HEK293T (cell line): ENCODE data around the gene DAG1.

Experiments
- CTCF ChIA-PET: fragments of 350-600 bp; formaldehyde crosslinking; extraction: SDS; loops from one replicate; lab custom pipeline; 2021; ENCODE audit warnings: antibody characterized with exemption, inconsistent platforms; lab: Yijun Ruan, JAX
- POLR2A ChIA-PET: fragments of 350-600 bp; formaldehyde crosslinking; extraction: SDS; loops from one replicate; lab custom pipeline; 2020; ENCODE audit warnings: antibody characterized with exemption, inconsistent platforms; lab: Yijun Ruan, JAX
- DNase-seq: peaks from one replicate; pipeline ENCODE4 v3.0.0; 2012; ENCODE audit warnings: mixed read lengths; ENCODE audit errors: extremely low spot score
- ARNT ChIP-seq: fragments of 450-650 bp; IDR thresholded peaks from 2 replicates; pipeline ENCODE4 v1.6.1; 2017; ENCODE audit warnings: mild to moderate bottlenecking
- BHLHE40 ChIP-seq: fragments of 450-650 bp; IDR thresholded peaks from 2 replicates; pipeline ENCODE4 v1.6.1; 2016; ENCODE audit warnings: mild to moderate bottlenecking, moderate library complexity, borderline replicate concordance
- CTBP1 ChIP-seq: fragments of 450-650 bp; IDR thresholded peaks from 2 replicates; pipeline ENCODE4 v1.6.1; 2016; ENCODE audit warnings: borderline replicate concordance
- ELF4 ChIP-seq: fragments of 450-650 bp; IDR thresholded peaks from 2 replicates; pipeline ENCODE4 v1.6.1; 2017; ENCODE audit warnings: antibody characterized with exemption
- FOXA1 ChIP-seq: fragments of 450-650 bp; IDR thresholded peaks from 2 replicates; pipeline ENCODE4 v1.6.1; 2016; ENCODE audit warnings: mild to moderate bottlenecking
- FOXK2 ChIP-seq: fragments of 450-650 bp; IDR thresholded peaks from 2 replicates; pipeline ENCODE4 v1.6.1; 2016; ENCODE audit warnings: mild to moderate bottlenecking
- FOXM1 ChIP-seq: fragments of 450-650 bp; IDR thresholded peaks from 2 replicates; pipeline ENCODE4 v1.6.1; 2017; ENCODE audit warnings: mild to moderate bottlenecking, borderline replicate concordance
- HDGF ChIP-seq: fragments of 450-650 bp; IDR thresholded peaks from 2 replicates; pipeline ENCODE4 v1.6.1; 2017; ENCODE audit warnings: antibody characterized with exemption, borderline replicate concordance
- L3MBTL2 ChIP-seq: fragments of 450-650 bp; conservative IDR thresholded peaks from 2 replicates; pipeline ENCODE4 v1.6.1; 2016; ENCODE audit warnings: mild to moderate bottlenecking
- LEF1 ChIP-seq: fragments of 450-650 bp; IDR thresholded peaks from 2 replicates; pipeline ENCODE4 v1.6.1; 2017; ENCODE audit warnings: mild to moderate bottlenecking, borderline replicate concordance
- NFRKB ChIP-seq: fragments of 450-650 bp; IDR thresholded peaks from 2 replicates; pipeline ENCODE4 v1.6.1; 2016; ENCODE audit warnings: mild to moderate bottlenecking, moderate library complexity
- SP1 ChIP-seq: fragments of 450-650 bp; IDR thresholded peaks from 2 replicates; pipeline ENCODE4 v1.6.1; 2017
- SUZ12 ChIP-seq: fragments of 450-650 bp; IDR thresholded peaks from 2 replicates; pipeline ENCODE4 v1.6.1; 2016; ENCODE audit warnings: mild to moderate bottlenecking
- TARDBP ChIP-seq: fragments of 450-650 bp; IDR thresholded peaks from 2 replicates; pipeline ENCODE4 v1.6.1; 2016
- ZNF384 ChIP-seq: fragments of 450-650 bp; IDR thresholded peaks from 2 replicates; pipeline ENCODE4 v1.6.1; 2016
- TF ChIP-seq, protein P1 (sequence below): fragments of 450-650 bp; IDR thresholded peaks from 2 replicates; pipeline ENCODE4 v1.6.1; 2016

The DAG1 gene

DNA sequence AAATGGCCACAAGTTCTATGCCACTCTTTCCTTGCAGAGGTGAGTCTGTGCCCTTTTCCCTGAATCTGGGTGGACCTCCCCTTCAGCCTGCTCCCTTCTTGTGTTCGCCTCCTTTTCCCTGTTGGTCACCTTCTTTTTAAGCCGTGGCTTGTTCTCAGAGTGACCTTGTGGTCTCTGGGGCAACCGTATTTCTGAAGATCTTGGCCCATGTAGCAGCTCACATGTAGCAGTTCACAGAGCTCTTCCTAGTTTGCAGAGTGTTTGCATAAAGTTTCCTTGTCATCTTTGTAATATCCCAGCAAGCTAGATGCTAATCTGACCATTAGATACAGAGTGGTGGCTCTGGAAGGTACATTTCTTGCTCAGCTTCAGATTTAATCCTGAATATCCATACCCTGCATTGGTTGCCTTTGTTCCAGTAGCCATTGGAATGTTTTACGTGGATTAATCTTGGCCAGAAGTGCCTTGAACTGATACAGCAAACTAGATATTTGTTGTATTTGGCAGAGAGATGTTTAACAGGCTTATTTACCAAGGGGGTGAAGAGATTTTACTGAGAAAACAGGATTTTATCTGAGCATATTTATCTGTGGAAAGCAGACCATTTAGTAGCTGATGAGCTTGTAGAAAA lies 43.5 kb downstream of the DAG1 start:
- ChIA-PET CTCF (no interaction called here), POLR2A (no interaction called here)

DNA sequence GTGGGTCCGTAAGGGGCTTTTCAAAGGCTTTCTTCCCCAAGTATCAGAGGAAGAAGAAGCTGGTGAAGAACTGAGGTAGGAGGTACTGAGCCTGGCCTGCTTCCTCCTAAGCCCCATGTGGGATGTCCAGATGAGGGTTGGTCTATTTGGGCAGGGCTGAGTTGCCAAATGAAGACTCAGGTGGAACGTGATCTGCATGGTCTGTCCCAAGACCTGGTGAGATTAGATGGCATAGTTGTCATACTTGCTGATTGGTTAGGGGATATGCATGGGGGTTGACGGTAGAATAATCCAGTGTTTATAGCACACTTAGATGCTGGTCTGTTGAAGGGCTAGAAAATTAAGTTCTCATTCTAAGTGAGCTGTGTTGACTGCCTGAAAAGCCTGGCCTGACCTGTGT lies 47.9 kb downstream of the DAG1 start:
- CTCF ChIA-PET = no interaction called here

More for the DNA sequence above, 43.5 kb downstream of the DAG1 start:
- TF ChIP-seq HDGF (no peak), CTBP1 (no peak), LEF1 (no peak), ARNT (no peak), SUZ12 (no peak), BHLHE40 (no peak), TARDBP (no peak), FOXM1 (no peak), ZNF384 (no peak), NFRKB (no peak), ELF4 (no peak), SP1 (no peak), FOXA1 (no peak), L3MBTL2 (no peak), FOXK2 (no peak)
- TF ChIP-seq, protein P1, sequence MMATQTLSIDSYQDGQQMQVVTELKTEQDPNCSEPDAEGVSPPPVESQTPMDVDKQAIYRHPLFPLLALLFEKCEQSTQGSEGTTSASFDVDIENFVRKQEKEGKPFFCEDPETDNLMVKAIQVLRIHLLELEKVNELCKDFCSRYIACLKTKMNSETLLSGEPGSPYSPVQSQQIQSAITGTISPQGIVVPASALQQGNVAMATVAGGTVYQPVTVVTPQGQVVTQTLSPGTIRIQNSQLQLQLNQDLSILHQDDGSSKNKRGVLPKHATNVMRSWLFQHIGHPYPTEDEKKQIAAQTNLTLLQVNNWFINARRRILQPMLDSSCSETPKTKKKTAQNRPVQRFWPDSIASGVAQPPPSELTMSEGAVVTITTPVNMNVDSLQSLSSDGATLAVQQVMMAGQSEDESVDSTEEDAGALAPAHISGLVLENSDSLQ = no peak
- DNase-seq = no peak

DNA sequence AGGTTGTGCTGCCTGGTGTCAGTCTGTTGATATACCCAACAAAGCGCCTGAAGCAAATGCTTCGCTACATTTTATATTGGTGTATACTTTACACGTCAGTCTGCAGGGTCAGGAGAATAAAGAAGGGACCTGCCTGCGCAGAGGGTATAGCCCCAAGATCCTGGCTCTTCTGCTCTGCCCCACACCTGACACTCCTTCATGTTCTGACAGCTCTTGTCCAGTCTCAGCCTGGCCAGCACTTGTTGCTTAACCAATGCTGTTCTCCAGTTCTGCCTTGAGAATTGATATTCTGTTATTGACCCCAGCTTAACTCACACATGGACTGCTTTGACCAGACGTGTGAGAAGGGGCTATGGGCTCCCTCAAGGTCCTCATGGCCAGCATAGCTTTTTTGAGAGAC lies 48.4 kb downstream of the DAG1 start:
- ChIA-PET POLR2A (no interaction called here), CTCF (no interaction called here)
- DNase-seq = no peak
- TF ChIP-seq L3MBTL2 = no peak
- no peak for TF ChIP-seq ELF4
- no peak for TF ChIP-seq HDGF
- no peak for TF ChIP-seq BHLHE40
- TF ChIP-seq SP1 = no peak
- no peak for TF ChIP-seq SUZ12

More for the DNA sequence above, 47.9 kb downstream of the DAG1 start:
- DNase-seq = no peak
- POLR2A ChIA-PET = interaction anchor here (0.7 kb wide), 1 partner anchor 32 kb away, joined by 3 read pairs; no protein-coding TSS in a partner anchor
- TF ChIP-seq CTBP1 (no peak), LEF1 (no peak), FOXA1 (no peak), NFRKB (no peak), SP1 (no peak), ARNT (no peak), ZNF384 (no peak), HDGF (no peak), SUZ12 (no peak), FOXK2 (no peak)

DNA sequence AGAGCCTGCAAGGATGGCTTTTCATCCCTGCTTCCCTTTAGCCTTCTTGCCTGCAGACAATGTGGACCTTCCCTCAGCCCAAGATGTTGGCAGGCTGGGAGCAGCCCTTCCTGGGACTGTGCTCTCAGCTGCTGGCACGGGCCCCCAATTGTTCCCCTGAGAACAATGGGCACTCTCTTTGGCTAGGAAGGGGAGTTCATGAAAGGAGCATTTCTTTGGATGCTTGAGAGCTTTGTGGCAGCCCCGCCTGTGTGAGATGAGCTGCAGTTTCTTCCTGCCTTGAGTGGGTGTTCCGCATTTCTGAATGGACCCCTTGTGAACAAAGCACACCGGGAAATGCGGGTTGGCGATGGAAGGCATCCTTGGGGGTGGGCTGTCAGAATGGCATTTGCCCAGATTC lies 49.2 kb downstream of the DAG1 start:
- ChIA-PET POLR2A (no interaction called here), CTCF (no interaction called here)
- TF ChIP-seq SP1 (no peak), L3MBTL2 (no peak), FOXA1 (no peak), ZNF384 (no peak), LEF1 (no peak)
- no peak for DNase-seq

DNA sequence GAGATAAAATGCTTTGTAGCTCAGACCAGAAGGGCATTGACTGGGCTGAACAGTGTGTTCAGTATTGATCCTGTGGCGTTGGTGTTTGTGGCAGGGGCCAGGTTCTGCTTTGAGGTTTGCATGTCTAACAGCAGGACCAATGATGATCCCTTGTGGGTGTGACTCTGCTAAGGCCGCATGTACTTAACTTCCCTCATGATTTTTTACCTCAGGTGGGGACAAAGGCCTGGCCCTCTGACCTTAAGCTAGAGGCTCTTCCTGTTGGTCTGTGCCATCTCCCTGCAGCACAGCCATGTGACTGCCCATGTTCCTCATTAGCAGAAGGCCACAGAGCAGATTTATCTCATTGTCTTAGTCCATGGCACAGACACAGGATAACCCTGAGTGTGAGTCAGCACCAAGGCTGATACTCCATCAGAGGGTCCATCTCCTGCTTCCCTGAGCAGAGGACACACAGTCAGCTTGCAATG lies 49.9 kb downstream of the DAG1 start:
- POLR2A ChIA-PET = no interaction called here
- CTCF ChIA-PET = no interaction called here
- no peak for DNase-seq
- TF ChIP-seq ZNF384 = no peak
- no peak for TF ChIP-seq ARNT
- TF ChIP-seq, protein P1 = no peak
- TF ChIP-seq SUZ12 = no peak
- no peak for TF ChIP-seq ELF4
- no peak for TF ChIP-seq L3MBTL2
- TF ChIP-seq CTBP1 = no peak
- no peak for TF ChIP-seq FOXM1
- TF ChIP-seq HDGF = no peak
- no peak for TF ChIP-seq SP1
- TF ChIP-seq BHLHE40 = no peak
- TF ChIP-seq TARDBP = no peak
- TF ChIP-seq LEF1 = no peak
- TF ChIP-seq FOXA1 = no peak

DNA sequence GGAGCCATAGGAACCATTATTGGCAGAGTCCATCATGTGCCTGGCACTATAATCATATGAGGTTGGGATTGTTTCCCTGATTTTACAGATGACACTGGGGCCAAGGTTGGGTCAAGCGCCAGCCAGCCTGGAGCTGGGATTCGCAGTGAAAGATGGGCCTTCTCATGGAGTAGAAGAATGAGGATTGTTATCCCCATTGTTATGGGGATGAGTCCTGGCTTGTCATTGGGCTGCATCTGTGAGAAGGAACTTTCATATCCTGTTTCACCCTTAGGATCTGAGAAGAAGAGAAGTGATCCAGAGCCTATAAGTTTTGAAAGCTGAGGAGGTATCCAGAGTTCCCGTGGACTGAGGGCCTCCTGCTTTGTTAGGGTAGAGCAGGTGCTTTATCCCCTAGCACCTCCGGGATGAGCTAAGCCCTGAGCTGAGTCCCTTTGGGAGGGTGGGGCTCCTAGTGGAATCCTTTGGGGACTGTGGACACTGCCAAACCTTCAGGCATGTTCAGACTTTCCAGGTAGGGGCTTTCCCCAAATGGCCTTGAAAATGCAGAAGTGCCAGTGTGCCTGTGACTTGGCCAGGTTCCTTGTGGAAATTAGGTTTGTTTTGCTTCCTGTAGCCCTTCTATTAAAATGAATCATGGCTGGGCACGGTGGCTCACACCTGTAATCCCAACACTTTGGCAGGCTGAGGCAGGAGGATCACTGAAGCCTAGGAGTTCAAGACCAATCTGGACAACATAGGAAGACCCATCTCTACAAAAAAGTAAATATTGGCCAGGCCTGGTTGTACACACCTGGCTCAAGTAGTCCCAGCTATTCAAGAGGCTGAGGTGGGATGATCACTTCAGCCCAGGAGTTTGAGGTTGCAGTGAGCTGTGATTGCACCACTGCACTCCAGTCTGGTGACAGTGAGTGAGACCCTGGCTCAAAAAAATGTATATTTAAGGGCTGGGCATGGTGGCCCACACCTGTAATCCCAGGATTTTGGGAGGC lies 54.0 kb downstream of the DAG1 start:
- POLR2A ChIA-PET = interaction anchor here (1.0 kb wide), 1 partner anchor 112 kb away, joined by 3 read pairs; the partner anchor contains the start of gene RHOA
- CTCF ChIA-PET = no interaction called here
- no peak for DNase-seq
- TF ChIP-seq TARDBP (no peak), CTBP1 (no peak), FOXA1 (no peak)
- TF ChIP-seq, protein P1 = no peak
